ENCODE measurements around the gene PLA2G6.
"Not testable (repeated sequence)": the region's sequence is repeated elsewhere in the genome, so short reads cannot be mapped to it uniquely, and the experiment has no call there.

PLA2G6 gene

GRCh38 chr22:38191731-38192474 lies 10.3 kb upstream of the PLA2G6 start:
- DNase-seq = no peak

- DNase-seq = no peak
Observed at GRCh38 chr22:38191055-38191454, 9.4 kb upstream of the PLA2G6 start.

DNA sequence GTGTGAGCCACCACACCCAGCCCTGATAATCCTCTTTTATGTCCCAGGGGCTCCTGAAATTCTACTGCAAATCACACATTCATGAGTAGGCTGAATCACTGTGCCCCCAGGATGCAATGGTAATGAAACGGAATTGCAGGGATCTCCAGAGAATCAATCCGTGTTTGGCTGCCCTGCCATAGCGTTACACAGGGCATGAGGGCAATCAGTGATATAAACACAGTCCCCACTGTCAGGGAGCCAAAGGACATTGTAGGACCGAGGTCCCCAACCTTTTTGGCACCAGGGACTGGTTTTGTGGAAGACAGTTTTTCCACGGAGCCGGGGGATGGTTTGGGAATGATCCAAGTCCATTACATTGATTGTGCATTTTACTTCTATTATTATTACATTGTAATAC lies 9.0 kb upstream of the PLA2G6 start:
- DNase-seq = no peak

DNA sequence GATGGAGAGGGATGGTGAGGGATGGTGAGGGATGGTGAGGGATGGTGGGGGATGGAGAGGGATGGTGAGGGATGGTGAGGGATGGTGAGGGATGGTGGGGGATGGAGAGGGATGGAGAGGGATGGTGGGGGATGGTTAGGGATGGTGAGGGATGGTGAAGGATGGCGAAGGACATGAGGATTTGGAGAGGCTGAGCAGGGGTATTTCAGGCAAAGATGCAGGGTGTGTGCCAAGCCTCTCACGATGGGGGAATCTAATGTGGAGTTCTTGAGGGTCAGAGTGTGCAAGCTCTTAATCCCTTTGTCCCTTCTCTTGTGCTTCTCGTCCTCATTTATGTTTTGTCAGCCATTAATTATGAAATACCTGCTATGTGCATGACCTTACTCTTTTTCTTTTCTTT lies 7.5 kb upstream of the PLA2G6 start:
- no peak for DNase-seq

DNA sequence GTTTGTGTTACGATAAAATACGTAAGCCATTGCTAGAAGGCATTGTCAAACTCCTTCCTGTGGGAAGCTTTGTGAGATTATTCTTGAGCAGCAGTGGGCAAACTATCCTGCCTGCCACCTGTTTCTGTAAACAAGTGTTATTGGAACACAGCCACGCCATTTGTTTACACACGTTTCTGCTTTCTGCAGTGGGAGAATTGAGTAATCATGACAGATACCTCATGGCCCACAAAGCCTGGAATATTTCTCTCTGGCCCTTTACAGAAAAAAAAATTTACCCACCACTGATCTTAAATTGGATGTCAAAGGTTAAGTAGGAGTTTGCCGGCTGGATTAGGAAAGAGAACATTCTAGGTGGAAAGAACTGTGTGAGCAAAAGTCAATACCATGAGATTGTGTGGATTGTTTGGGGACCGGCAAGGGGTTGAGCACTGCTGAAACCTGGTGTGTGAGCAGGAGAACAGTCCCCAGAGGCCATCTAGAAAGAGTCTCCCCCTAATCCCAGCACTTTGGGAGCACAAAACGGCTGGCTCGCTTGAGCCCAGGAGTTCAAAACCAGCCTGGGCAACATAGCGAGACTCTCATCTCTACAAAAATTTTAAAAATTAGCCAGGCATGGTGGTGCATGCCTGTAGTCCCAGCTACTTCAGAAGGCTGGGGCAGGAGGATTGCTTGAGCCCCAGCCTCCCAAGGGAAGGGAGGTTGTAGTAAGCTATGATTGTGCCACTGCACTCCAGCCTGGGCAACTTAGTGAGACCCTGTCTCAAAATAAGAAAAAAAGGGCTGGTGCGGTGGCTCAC lies 6.0 kb upstream of the PLA2G6 start:
- no peak for DNase-seq

DNA sequence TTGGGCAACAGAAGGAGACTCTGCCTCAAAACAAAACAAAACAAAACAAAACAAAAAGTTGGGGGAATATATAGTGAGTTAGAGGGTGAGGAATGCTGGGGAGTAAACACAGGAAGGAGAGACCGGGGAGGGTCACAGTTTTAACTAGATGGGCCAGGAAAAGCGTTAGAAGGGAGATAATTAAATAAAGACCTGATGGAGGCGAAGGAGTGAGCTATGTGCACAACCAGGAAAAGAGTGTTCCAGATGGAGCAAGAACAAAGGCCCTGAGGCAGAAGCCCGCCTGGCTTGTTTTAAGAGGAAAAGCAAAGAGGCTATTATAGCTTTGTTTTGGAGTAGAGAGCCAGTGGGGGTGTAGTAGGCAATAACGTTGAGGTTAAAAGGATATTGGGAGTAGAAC lies 4.8 kb upstream of the PLA2G6 start:
- no peak for DNase-seq

- DNase-seq = no peak
Observed at GRCh38 chr22:38184788-38185187, 3.2 kb upstream of the PLA2G6 start.

DNA sequence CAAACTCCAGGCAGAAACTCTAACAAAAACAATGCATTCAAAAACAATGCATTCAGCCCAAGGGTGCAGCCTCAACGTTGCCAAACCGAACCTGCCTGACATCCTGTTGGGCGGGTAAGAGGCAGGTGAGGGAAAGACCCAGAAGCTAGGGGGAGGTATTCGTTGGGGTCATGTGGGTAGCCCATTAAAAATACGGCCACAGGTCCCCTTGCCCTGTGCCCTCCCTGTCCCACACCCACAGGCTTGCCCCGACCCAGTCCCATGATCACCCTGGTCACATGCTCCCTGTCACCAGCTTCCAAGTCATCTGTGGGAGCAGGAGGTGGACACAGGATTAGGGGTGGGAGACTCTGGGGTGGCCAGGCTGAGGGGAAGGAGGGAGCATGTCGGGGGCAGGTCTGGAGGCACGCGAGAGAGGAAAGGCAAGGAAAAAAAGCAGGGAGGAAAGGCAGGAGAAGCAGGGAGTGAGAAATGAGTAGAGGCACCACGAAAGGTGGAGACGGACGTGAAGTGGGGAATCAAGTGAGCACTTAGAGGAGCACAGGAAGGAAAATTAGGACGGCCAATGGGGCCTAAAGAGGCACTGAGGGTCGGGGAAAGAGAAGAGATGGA lies 683 bp downstream of the PLA2G6 start:
- peak in 43 of 56 donors; percentile 20 to 81 (median 53) for DNase-seq

- DNase-seq = not testable (repeated sequence)
Observed at GRCh38 chr22:38178605-38178937, 3.1 kb downstream of the PLA2G6 start.

- DNase-seq = peak in 33 of 56 donors; percentile 14 to 77 (median 39)
Observed at GRCh38 chr22:38177926-38178604, 3.6 kb downstream of the PLA2G6 start.

DNA sequence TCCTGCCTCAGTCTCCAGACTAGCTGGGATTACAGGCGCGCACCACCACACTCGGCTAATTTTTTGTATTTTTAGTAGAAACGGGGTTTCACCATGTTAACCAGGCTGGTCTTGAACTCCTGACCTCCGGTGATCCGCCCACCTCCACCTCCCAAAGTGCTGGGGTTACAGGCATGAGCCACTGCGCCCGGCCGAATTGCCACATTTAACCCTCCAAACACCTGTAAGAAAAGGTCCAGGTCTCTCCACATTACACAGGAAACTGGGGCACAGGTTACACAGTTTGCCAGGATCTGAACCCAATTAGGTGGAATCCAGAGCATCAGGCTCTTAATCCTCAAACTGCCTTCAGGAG lies 4.1 kb downstream of the PLA2G6 start:
- not testable (repeated sequence) for DNase-seq

GRCh38 chr22:38177044-38177443 lies 4.6 kb downstream of the PLA2G6 start:
- DNase-seq = no peak

DNA sequence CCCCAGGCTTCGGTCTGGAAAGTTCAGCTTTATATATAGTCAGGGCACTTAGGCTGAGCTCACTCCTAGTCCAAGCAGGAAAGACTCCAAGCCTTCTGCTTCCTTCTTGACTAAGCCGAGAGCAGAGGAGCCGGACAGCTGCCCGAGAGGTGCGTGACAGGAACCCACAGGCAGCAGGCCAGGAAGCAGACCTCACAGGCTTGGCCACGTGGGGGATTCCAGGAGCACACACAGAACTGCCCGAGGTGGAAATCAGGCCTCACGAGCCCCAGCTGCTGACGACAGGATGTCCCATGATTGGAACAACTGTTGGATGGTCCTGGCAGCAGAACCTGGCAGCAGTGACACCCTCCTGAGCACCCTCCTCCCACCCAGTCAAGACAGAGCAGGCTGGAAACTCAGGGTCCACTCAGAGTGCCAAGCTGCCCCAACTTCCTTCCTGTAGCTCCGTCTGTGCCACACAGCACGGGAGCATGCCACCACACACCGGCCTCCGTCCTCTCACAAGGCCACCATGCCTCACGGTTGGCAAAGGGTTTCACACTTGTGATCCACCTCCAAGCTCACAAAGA lies 5.4 kb downstream of the PLA2G6 start:
- peak in 6 of 56 donors; percentile 6 to 42 (median 17) for DNase-seq

GRCh38 chr22:38175206-38176118 lies 6.2 kb downstream of the PLA2G6 start:
- DNase-seq = no peak

- no peak for DNase-seq
Observed at GRCh38 chr22:38174626-38175025, 7.0 kb downstream of the PLA2G6 start.

GRCh38 chr22:38173641-38173906 lies 8.1 kb downstream of the PLA2G6 start:
- DNase-seq = no peak

DNA sequence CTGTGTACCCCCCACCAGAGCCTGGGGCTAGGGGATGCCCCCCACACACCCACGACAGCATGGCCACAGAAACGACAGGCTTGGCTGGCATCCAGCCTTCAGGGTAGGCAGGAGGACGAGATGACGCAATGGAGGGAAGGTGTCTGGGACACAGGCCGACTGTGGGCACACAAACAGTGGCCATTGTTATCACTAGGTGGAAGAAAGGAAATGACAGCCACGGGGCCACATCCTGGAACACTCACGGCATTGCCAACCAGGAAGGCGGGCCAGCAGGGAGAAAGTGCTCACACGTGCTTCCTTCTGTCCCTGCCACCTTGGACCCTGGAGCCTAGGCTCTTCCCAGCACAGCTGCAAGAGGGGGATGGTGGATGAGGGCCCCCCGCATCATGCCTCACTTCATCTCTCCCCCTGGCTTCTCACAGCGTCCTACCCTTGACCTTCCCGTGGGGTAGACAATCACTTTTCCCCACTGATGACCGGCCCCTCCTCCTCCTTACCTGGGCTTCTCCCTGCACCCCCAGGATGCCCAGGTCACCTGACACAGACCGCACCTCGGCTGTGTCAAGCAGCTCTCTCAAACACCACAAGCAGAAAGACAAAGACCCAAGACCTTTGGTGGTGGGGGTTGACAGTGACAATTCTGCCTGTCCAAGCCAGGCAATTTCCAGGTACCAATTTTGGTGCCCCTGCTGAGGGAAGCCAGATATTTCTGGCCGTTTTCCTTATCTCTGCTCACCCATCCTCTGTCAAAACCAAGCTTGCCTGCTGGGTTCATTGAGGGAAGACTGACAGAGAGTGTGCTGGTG lies 8.6 kb downstream of the PLA2G6 start:
- DNase-seq = peak in 31 of 56 donors; percentile 6 to 82 (median 49)

GRCh38 chr22:38171927-38172831 lies 9.5 kb downstream of the PLA2G6 start:
- DNase-seq = peak in 1 of 56 donors; percentile 10

- DNase-seq = no peak
Observed at GRCh38 chr22:38170469-38170868, 11.2 kb downstream of the PLA2G6 start.

Measured in nucleus accumbens (tissue), 56 donors.